HEK293 (cell line): ENCODE data around the gene RILPL2.

Source experiments
- CTCF ChIA-PET: fragments of 350-600 bp; formaldehyde crosslinking; extraction: SDS; loops from one replicate; lab custom pipeline; 2021; ENCODE audit warnings: antibody characterized with exemption; lab: Yijun Ruan, JAX
- POLR2A ChIA-PET: fragments of 300-600 bp; formaldehyde crosslinking; extraction: SDS; loops from one replicate; lab custom pipeline; 2020; ENCODE audit warnings: antibody characterized with exemption, inconsistent platforms; lab: Yijun Ruan, JAX
- H3K27ac ChIP-seq: fragments of 200-500 bp; sonication (Bioruptor generic); 2 replicates; pipeline ENCODE4 v1.5.1; 2014; ENCODE audit warnings: low read depth, low read length, control low read depth, inconsistent platforms; ENCODE audit errors: extremely low read depth
- H3K36me3 ChIP-seq, 2 experiments: fragments of 200-500 bp in 1 of 2; sonication (Bioruptor generic) in 1 of 2; 1 replicate in 1 of 2; 2 replicates in 1 of 2; pipeline ENCODE4 v1.5.1; 2014 to 2017; ENCODE audit warnings: inconsistent platforms in 2 of 2, low read length in 2 of 2; ENCODE audit not compliant: control insufficient read depth in 2 of 2, insufficient read depth in 1 of 2
- H3K4me1 ChIP-seq: fragments of 200-500 bp; sonication (Bioruptor generic); 2 replicates; pipeline ENCODE4 v1.5.1; 2014; ENCODE audit warnings: mild to moderate bottlenecking, low read length, inconsistent platforms; ENCODE audit not compliant: control insufficient read depth, insufficient read depth
- H3K4me3 ChIP-seq: 2 replicates; pipeline ENCODE4 v1.5.1; 2011; ENCODE audit warnings: low read depth, mild to moderate bottlenecking, control low read depth, low read length, moderate library complexity
- H3K9me3 ChIP-seq: fragments of 200-500 bp; sonication (Bioruptor generic); 2 replicates; pipeline ENCODE4 v1.5.1; 2014; ENCODE audit warnings: low read depth, low read length, inconsistent platforms; ENCODE audit not compliant: control insufficient read depth, insufficient read depth
- ZXDB ChIP-seq: fragments of 450-650 bp; formaldehyde crosslinking; IDR thresholded peaks from 2 replicates; pipeline ENCODE4 v1.5.1; 2016; ENCODE audit warnings: missing biosample characterization, missing genetic modification characterization

RILPL2 gene

GRCh38 chr12:123367511-123367910 is 69.0 kb downstream of the RILPL2 start:
- H3K4me3 ChIP-seq: no peak overlapping the region
- no peak for TF ChIP-seq ZXDB
- TF ChIP-seq, all 188 proteins: peak for 0
- ChIA-PET POLR2A (interaction anchor here (0.9 kb wide), 1 partner anchor 16 kb away, joined by 5 read pairs; the partner anchor contains the start of gene KMT5A), CTCF (interaction anchor here (0.6 kb wide), 1 partner anchor 44 kb away, joined by 4 read pairs; no protein-coding TSS in a partner anchor)
- Histone ChIP-seq H3K27ac (no peak overlapping the region), H3K36me3 (no peaks in the 10 kb centered on the region), H3K4me1 (peaks cover 5% of the 10 kb centered on the region; the same call in 1 of the 2 replicates), H3K9me3 (no peaks in the 10 kb centered on the region)
